ENCODE measurements around the gene MCC.
A peak's percentile ranks its signal among the peaks of the same experiment; 100 is the strongest.

The MCC gene

GRCh38 chr5:113223831-113224604 is 264.2 kb downstream of the MCC start:
- DNase-seq (ENCODE audit: low read depth, low spot score), result no peak

GRCh38 chr5:113223315-113223714 is 264.9 kb downstream of the MCC start:
- DNase-seq (ENCODE audit: low read depth, low spot score), result no peak

- no peak for DNase-seq (ENCODE audit: low read depth, low spot score)
Observed at GRCh38 chr5:113221294-113222176, 266.7 kb downstream of the MCC start.

GRCh38 chr5:113219695-113220094 is 268.6 kb downstream of the MCC start:
- DNase-seq (ENCODE audit: low read depth, low spot score), result no peak

- no peak for DNase-seq (ENCODE audit: low read depth, low spot score)
Observed at GRCh38 chr5:113218906-113219517, 269.2 kb downstream of the MCC start.

GRCh38 chr5:113218200-113218599 is 270.1 kb downstream of the MCC start:
- no peak for DNase-seq (ENCODE audit: low read depth, low spot score)

- peak; percentile 50 for DNase-seq (ENCODE audit: low read depth, low spot score)
Observed at GRCh38 chr5:113217619-113218184, 270.6 kb downstream of the MCC start.

GRCh38 chr5:113216545-113216944 is 271.7 kb downstream of the MCC start:
- DNase-seq (ENCODE audit: low read depth, low spot score), result no peak

GRCh38 chr5:113215401-113216060 is 272.7 kb downstream of the MCC start:
- no peak for DNase-seq (ENCODE audit: low read depth, low spot score)

- no peak for DNase-seq (ENCODE audit: low read depth, low spot score)
Observed at GRCh38 chr5:113214606-113215323, 273.5 kb downstream of the MCC start.

GRCh38 chr5:113213551-113214425 is 274.5 kb downstream of the MCC start:
- DNase-seq (ENCODE audit: low read depth, low spot score), result no peak

- no peak for DNase-seq (ENCODE audit: low read depth, low spot score)
Observed at GRCh38 chr5:113212244-113212920, 275.9 kb downstream of the MCC start.

GRCh38 chr5:113209498-113209897 is 278.8 kb downstream of the MCC start:
- no peak for DNase-seq (ENCODE audit: low read depth, low spot score)

GRCh38 chr5:113205807-113206206 is 282.4 kb downstream of the MCC start:
- no peak for DNase-seq (ENCODE audit: low read depth, low spot score)

- DNase-seq (ENCODE audit: low read depth, low spot score), result no peak
Observed at GRCh38 chr5:113205323-113205722, 282.9 kb downstream of the MCC start.

- DNase-seq (ENCODE audit: low read depth, low spot score), result peak; percentile 41
Observed at GRCh38 chr5:113204525-113205161, 283.6 kb downstream of the MCC start.

GRCh38 chr5:113203916-113204315 is 284.3 kb downstream of the MCC start:
- DNase-seq (ENCODE audit: low read depth, low spot score), result no peak
